WTC11 (cell line): ENCODE measurements around the gene SPEM2. TPM values are rescaled to one million over a fixed set of nuclear protein-coding genes. Genes with fewer than 3 reads are reported as not detected.

ENCODE experiments used
- ATAC-seq: fragments of 200-7000 bp; cut with Tn5 transposase; 2 replicates; pipeline ENCODE4 v1.10.0; 2021; ENCODE audit warnings: mild to moderate bottlenecking, moderate library complexity
- CTCF ChIA-PET: fragments of 300-600 bp; sonication (Branson Sonifier 250); formaldehyde crosslinking; loops from one replicate; lab custom pipeline; 2021; ENCODE audit warnings: antibody characterized with exemption; lab: Charles Lee
- POLR2A ChIA-PET: fragments of 350-600 bp; sonication (Branson Sonifier 250); formaldehyde crosslinking; loops from one replicate; lab custom pipeline; 2021; ENCODE audit warnings: antibody characterized with exemption; lab: Charles Lee
- DNase-seq: peaks from one replicate; pipeline ENCODE4 v3.0.0; 2021; ENCODE audit warnings: low spot score
- H3K27ac Mint-ChIP-seq: 2 replicates; pipeline ENCODE4 v1.8.0; 2021; ENCODE audit warnings: mixed read lengths
- H3K27me3 Mint-ChIP-seq: 2 replicates; pipeline ENCODE4 v1.8.0; 2021; ENCODE audit warnings: low read depth, mild to moderate bottlenecking, moderate library complexity, mixed read lengths
- H3K36me3 Mint-ChIP-seq: 2 replicates; pipeline ENCODE4 v1.8.0; 2021; ENCODE audit warnings: mixed read lengths
- H3K4me1 Mint-ChIP-seq: 2 replicates; pipeline ENCODE4 v1.8.0; 2022; ENCODE audit warnings: mixed read lengths
- H3K4me3 Mint-ChIP-seq: 2 replicates; pipeline ENCODE4 v1.8.0; 2021; ENCODE audit warnings: mild to moderate bottlenecking, moderate library complexity, mixed read lengths
- H3K9me3 Mint-ChIP-seq: 2 replicates; pipeline ENCODE4 v1.8.0; 2021; ENCODE audit warnings: mixed read lengths
- CBFB ChIP-seq: sonication (generic); formaldehyde crosslinking; IDR thresholded peaks from 2 replicates; pipeline ENCODE4 v1.8.1; 2022; ENCODE audit warnings: mild to moderate bottlenecking, low read depth, missing genetic modification reagents
- CREM ChIP-seq: sonication (generic); formaldehyde crosslinking; IDR thresholded peaks from 2 replicates; pipeline ENCODE4 v1.8.1; 2022; ENCODE audit warnings: mild to moderate bottlenecking, missing genetic modification reagents, moderate library complexity
- ELF4 ChIP-seq: sonication (generic); formaldehyde crosslinking; IDR thresholded peaks from 2 replicates; pipeline ENCODE4 v1.8.1; 2022; ENCODE audit warnings: low read depth, mild to moderate bottlenecking, moderate library complexity, missing genetic modification reagents
- FOXP1 ChIP-seq: sonication (generic); formaldehyde crosslinking; IDR thresholded peaks from 2 replicates; pipeline ENCODE4 v1.8.0; 2022; ENCODE audit warnings: missing genetic modification reagents, mild to moderate bottlenecking, moderate library complexity, borderline replicate concordance
- GABPB1 ChIP-seq: sonication (generic); formaldehyde crosslinking; IDR thresholded peaks from 2 replicates; pipeline ENCODE4 v1.8.1; 2023; ENCODE audit warnings: mild to moderate bottlenecking, missing genetic modification reagents
- GRHL2 ChIP-seq: fragments of 250-450 bp; sonication (Bioruptor Pico); IDR thresholded peaks from 2 replicates; pipeline ENCODE4 v1.8.0; 2022; ENCODE audit warnings: mild to moderate bottlenecking, moderate library complexity; ENCODE audit not compliant: insufficient replicate concordance, severe bottlenecking
- HMGA2 ChIP-seq: fragments of 250-450 bp; sonication (Bioruptor Pico); IDR thresholded peaks from 2 replicates; pipeline ENCODE4 v1.4.0; 2021; ENCODE audit warnings: mild to moderate bottlenecking, moderate library complexity
- JUN ChIP-seq: sonication (generic); formaldehyde crosslinking; IDR thresholded peaks from 2 replicates; pipeline ENCODE4 v1.8.0; 2023; ENCODE audit warnings: mild to moderate bottlenecking, missing genetic modification reagents
- KAT7 ChIP-seq: sonication (generic); formaldehyde crosslinking; IDR thresholded peaks from 2 replicates; pipeline ENCODE4 v1.8.1; 2023; ENCODE audit warnings: missing genetic modification reagents, mild to moderate bottlenecking, borderline replicate concordance
- NFATC4 ChIP-seq: fragments of 250-450 bp; sonication (Bioruptor Pico); IDR thresholded peaks from 2 replicates; pipeline ENCODE4 v1.9.0; 2021; ENCODE audit warnings: mild to moderate bottlenecking
- NR3C1 ChIP-seq: sonication (generic); formaldehyde crosslinking; conservative IDR thresholded peaks from 2 replicates; pipeline ENCODE4 v1.8.1; 2023; ENCODE audit warnings: low read depth, mild to moderate bottlenecking, missing genetic modification reagents
- PRRX2 ChIP-seq: fragments of 250-450 bp; sonication (Bioruptor Pico); IDR thresholded peaks from 2 replicates; pipeline ENCODE4 v1.8.0; 2021; ENCODE audit warnings: mild to moderate bottlenecking
- TCF7 ChIP-seq: sonication (generic); formaldehyde crosslinking; IDR thresholded peaks from 2 replicates; pipeline ENCODE4 v1.8.0; 2022; ENCODE audit warnings: mild to moderate bottlenecking, low read depth, missing genetic modification reagents, moderate library complexity
- TEAD4 ChIP-seq: sonication (generic); formaldehyde crosslinking; IDR thresholded peaks from 2 replicates; pipeline ENCODE4 v1.8.0; 2022; ENCODE audit warnings: mild to moderate bottlenecking, missing genetic modification reagents
- ZNF317 ChIP-seq: sonication (generic); formaldehyde crosslinking; IDR thresholded peaks from 2 replicates; pipeline ENCODE4 v1.8.1; 2023; ENCODE audit warnings: low read depth, mild to moderate bottlenecking, moderate library complexity, missing genetic modification reagents, borderline replicate concordance
- ZNF396 ChIP-seq: fragments of 250-450 bp; sonication (Bioruptor Pico); IDR thresholded peaks from 2 replicates; pipeline ENCODE4 v1.8.0; 2021; ENCODE audit warnings: mild to moderate bottlenecking, moderate library complexity, borderline replicate concordance
- ZNF416 ChIP-seq: fragments of 250-450 bp; sonication (Bioruptor Pico); IDR thresholded peaks from 2 replicates; pipeline ENCODE4 v1.9.0; 2021; ENCODE audit warnings: mild to moderate bottlenecking, inconsistent platforms
- ZNF423 ChIP-seq: fragments of 250-450 bp; sonication (Bioruptor Pico); IDR thresholded peaks from 2 replicates; pipeline ENCODE4 v2.1.2; 2022; ENCODE audit warnings: mild to moderate bottlenecking, moderate library complexity
- total RNA-seq: library from RNA; stranded (reverse); gene quantifications from 3 replicates; pipeline ENCODE4 v1.2.3, GENCODE V29; 2021
- TF ChIP-seq, protein P1 (sequence below): sonication (generic); formaldehyde crosslinking; IDR thresholded peaks from 2 replicates; pipeline ENCODE4 v1.8.1; 2022; ENCODE audit warnings: low read depth, missing genetic modification reagents, borderline replicate concordance
- TF ChIP-seq, protein P2 (sequence below): sonication (generic); formaldehyde crosslinking; IDR thresholded peaks from 2 replicates; pipeline ENCODE4 v1.8.1; 2023; ENCODE audit warnings: mild to moderate bottlenecking, missing genetic modification reagents, borderline replicate concordance
- TF ChIP-seq, protein P3 (sequence below): fragments of 250-450 bp; sonication (Bioruptor Pico); IDR thresholded peaks from 2 replicates; pipeline ENCODE4 v1.9.0; 2021; ENCODE audit warnings: mild to moderate bottlenecking
- TF ChIP-seq, protein P4 (sequence below): sonication (generic); formaldehyde crosslinking; IDR thresholded peaks from 2 replicates; pipeline ENCODE4 v1.8.0; 2022; ENCODE audit warnings: mild to moderate bottlenecking, missing genetic modification reagents
- TF ChIP-seq, protein P5 (sequence below): sonication (generic); formaldehyde crosslinking; IDR thresholded peaks from 2 replicates; pipeline ENCODE4 v1.8.1; 2023; ENCODE audit warnings: mild to moderate bottlenecking, missing genetic modification reagents, moderate library complexity
- TF ChIP-seq, protein P6 (sequence below): sonication (generic); formaldehyde crosslinking; IDR thresholded peaks from 2 replicates; pipeline ENCODE4 v1.8.0; 2022; ENCODE audit warnings: mild to moderate bottlenecking, missing genetic modification reagents
- TF ChIP-seq, protein P7 (sequence below): fragments of 250-450 bp; sonication (Bioruptor Pico); IDR thresholded peaks from 2 replicates; pipeline ENCODE4 v2.1.2; 2022; ENCODE audit warnings: mild to moderate bottlenecking, moderate library complexity

SPEM2 gene
- total RNA-seq, 1 experiment from 2014 or later = 0.13 TPM

DNA sequence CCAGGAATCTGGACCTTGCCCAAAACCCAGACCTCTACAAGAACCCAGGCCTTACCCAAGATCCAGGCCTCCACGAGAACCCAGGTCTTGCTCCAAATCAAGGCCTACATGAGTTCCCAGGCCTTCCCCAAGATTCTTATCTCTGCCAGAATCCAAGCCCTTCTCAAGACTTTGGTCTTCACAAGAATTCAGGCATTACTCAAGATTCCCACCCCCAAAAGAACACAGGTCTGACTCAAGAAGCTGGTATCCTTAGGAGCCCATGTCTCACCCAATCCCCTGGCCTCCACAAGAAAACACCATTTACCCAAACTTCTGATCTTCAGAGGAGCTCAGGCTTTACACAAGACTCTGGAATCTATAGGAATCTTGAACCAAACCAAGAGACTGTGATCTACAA, 5.8 kb downstream of the SPEM2 start:
- ChIA-PET CTCF (no interaction called here), POLR2A (no interaction called here)
- no peak for TF ChIP-seq GRHL2
- no peak for TF ChIP-seq PRRX2 (CRISPR knock-in tag)
- no peak for TF ChIP-seq JUN (CRISPR knock-in tag)
- no peak for TF ChIP-seq ELF4 (CRISPR knock-in tag)
- no peak for TF ChIP-seq KAT7 (CRISPR knock-in tag)
- no peak for TF ChIP-seq CBFB (CRISPR knock-in tag)
- TF ChIP-seq, protein P1, sequence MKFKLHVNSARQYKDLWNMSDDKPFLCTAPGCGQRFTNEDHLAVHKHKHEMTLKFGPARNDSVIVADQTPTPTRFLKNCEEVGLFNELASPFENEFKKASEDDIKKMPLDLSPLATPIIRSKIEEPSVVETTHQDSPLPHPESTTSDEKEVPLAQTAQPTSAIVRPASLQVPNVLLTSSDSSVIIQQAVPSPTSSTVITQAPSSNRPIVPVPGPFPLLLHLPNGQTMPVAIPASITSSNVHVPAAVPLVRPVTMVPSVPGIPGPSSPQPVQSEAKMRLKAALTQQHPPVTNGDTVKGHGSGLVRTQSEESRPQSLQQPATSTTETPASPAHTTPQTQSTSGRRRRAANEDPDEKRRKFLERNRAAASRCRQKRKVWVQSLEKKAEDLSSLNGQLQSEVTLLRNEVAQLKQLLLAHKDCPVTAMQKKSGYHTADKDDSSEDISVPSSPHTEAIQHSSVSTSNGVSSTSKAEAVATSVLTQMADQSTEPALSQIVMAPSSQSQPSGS (CRISPR knock-in tag) = no peak
- TF ChIP-seq, protein P2, sequence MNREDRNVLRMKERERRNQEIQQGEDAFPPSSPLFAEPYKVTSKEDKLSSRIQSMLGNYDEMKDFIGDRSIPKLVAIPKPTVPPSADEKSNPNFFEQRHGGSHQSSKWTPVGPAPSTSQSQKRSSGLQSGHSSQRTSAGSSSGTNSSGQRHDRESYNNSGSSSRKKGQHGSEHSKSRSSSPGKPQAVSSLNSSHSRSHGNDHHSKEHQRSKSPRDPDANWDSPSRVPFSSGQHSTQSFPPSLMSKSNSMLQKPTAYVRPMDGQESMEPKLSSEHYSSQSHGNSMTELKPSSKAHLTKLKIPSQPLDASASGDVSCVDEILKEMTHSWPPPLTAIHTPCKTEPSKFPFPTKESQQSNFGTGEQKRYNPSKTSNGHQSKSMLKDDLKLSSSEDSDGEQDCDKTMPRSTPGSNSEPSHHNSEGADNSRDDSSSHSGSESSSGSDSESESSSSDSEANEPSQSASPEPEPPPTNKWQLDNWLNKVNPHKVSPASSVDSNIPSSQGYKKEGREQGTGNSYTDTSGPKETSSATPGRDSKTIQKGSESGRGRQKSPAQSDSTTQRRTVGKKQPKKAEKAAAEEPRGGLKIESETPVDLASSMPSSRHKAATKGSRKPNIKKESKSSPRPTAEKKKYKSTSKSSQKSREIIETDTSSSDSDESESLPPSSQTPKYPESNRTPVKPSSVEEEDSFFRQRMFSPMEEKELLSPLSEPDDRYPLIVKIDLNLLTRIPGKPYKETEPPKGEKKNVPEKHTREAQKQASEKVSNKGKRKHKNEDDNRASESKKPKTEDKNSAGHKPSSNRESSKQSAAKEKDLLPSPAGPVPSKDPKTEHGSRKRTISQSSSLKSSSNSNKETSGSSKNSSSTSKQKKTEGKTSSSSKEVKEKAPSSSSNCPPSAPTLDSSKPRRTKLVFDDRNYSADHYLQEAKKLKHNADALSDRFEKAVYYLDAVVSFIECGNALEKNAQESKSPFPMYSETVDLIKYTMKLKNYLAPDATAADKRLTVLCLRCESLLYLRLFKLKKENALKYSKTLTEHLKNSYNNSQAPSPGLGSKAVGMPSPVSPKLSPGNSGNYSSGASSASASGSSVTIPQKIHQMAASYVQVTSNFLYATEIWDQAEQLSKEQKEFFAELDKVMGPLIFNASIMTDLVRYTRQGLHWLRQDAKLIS (CRISPR knock-in tag) = no peak
- TF ChIP-seq, protein P3, sequence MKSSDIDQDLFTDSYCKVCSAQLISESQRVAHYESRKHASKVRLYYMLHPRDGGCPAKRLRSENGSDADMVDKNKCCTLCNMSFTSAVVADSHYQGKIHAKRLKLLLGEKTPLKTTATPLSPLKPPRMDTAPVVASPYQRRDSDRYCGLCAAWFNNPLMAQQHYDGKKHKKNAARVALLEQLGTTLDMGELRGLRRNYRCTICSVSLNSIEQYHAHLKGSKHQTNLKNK (CRISPR knock-in tag) = no peak
- TF ChIP-seq, protein P4, sequence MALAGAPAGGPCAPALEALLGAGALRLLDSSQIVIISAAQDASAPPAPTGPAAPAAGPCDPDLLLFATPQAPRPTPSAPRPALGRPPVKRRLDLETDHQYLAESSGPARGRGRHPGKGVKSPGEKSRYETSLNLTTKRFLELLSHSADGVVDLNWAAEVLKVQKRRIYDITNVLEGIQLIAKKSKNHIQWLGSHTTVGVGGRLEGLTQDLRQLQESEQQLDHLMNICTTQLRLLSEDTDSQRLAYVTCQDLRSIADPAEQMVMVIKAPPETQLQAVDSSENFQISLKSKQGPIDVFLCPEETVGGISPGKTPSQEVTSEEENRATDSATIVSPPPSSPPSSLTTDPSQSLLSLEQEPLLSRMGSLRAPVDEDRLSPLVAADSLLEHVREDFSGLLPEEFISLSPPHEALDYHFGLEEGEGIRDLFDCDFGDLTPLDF (CRISPR knock-in tag) = no peak
- no peak for TF ChIP-seq FOXP1 (CRISPR knock-in tag)
- no peak for TF ChIP-seq GABPB1
- TF ChIP-seq, protein P5, sequence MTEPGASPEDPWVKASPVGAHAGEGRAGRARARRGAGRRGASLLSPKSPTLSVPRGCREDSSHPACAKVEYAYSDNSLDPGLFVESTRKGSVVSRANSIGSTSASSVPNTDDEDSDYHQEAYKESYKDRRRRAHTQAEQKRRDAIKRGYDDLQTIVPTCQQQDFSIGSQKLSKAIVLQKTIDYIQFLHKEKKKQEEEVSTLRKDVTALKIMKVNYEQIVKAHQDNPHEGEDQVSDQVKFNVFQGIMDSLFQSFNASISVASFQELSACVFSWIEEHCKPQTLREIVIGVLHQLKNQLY (CRISPR knock-in tag) = no peak
- no peak for TF ChIP-seq ZNF396 (CRISPR knock-in tag)
- no peak for TF ChIP-seq HMGA2 (CRISPR knock-in tag)
- no peak for TF ChIP-seq ZNF423 (CRISPR knock-in tag)
- ATAC-seq (no peak), DNase-seq (no peak)
- no peak overlapping the region for H3K27ac Mint-ChIP-seq
- H3K9me3 Mint-ChIP-seq = no peaks in the 10 kb centered on the region
- no peaks in the 10 kb centered on the region for H3K36me3 Mint-ChIP-seq
- H3K4me1 Mint-ChIP-seq = peaks cover 3% of the 10 kb centered on the region
- no peaks in the 10 kb centered on the region; the same call in 1 of the 2 replicates for H3K27me3 Mint-ChIP-seq
- H3K4me3 Mint-ChIP-seq = no peak overlapping the region

DNA sequence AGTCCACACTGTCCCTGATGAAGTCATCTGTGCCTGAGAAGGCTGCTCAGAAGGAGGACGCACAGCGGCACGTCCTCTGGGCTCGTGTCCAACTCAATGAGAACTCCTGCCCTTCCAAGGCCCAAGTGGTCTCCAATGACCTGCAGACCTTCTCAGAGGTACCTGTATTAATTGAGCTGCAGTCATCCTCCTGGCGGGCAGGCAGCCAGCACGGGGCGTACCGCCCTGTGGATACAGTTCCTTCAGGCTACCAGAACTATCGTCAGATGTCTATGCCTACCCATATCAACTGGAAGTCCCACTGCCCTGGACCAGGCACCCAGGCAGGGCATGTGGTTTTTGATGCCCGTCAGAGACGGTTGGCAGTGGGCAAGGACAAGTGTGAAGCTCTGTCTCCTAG, 6.9 kb downstream of the SPEM2 start:
- Mint-ChIP-seq H3K9me3 (no peaks in the 10 kb centered on the region), H3K27ac (no peak overlapping the region), H3K4me3 (no peak overlapping the region), H3K4me1 (peaks cover 4% of the 10 kb centered on the region), H3K36me3 (no peaks in the 10 kb centered on the region), H3K27me3 (peaks cover 3% of the 10 kb centered on the region; the same call in 1 of the 2 replicates)
- ChIA-PET CTCF (interaction anchor here (1.0 kb wide), 2 partner anchors 25 to 26 kb away, joined by 3 read pairs; partner anchors contain the start of gene NLGN2), POLR2A (interaction anchor here (0.5 kb wide), 1 partner anchor 33 kb away, joined by 5 read pairs; no protein-coding TSS in a partner anchor)
- DNase-seq (no peak), ATAC-seq (no peak)
- TF ChIP-seq TEAD4 (CRISPR knock-in tag) (no peak), ZNF416 (CRISPR knock-in tag) (no peak), CREM (CRISPR knock-in tag) (no peak), TCF7 (CRISPR knock-in tag) (no peak), NR3C1 (CRISPR knock-in tag) (no peak), NFATC4 (CRISPR knock-in tag) (no peak), ZNF317 (CRISPR knock-in tag) (no peak)
- TF ChIP-seq, protein P6, sequence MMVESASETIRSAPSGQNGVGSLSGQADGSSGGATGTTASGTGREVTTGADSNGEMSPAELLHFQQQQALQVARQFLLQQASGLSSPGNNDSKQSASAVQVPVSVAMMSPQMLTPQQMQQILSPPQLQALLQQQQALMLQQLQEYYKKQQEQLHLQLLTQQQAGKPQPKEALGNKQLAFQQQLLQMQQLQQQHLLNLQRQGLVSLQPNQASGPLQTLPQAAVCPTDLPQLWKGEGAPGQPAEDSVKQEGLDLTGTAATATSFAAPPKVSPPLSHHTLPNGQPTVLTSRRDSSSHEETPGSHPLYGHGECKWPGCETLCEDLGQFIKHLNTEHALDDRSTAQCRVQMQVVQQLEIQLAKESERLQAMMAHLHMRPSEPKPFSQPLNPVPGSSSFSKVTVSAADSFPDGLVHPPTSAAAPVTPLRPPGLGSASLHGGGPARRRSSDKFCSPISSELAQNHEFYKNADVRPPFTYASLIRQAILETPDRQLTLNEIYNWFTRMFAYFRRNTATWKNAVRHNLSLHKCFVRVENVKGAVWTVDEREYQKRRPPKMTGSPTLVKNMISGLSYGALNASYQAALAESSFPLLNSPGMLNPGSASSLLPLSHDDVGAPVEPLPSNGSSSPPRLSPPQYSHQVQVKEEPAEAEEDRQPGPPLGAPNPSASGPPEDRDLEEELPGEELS (CRISPR knock-in tag) = no peak
- TF ChIP-seq, protein P7, sequence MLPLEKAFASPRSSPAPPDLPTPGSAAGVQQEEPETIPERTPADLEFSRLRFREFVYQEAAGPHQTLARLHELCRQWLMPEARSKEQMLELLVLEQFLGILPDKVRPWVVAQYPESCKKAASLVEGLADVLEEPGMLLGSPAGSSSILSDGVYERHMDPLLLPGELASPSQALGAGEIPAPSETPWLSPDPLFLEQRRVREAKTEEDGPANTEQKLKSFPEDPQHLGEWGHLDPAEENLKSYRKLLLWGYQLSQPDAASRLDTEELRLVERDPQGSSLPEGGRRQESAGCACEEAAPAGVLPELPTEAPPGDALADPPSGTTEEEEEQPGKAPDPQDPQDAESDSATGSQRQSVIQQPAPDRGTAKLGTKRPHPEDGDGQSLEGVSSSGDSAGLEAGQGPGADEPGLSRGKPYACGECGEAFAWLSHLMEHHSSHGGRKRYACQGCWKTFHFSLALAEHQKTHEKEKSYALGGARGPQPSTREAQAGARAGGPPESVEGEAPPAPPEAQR (CRISPR knock-in tag) = no peak
